AG04450 (cell line): ENCODE measurements around the gene RAB40C. TPM values are rescaled to one million over a fixed set of nuclear protein-coding genes. Genes with fewer than 3 reads are reported as not detected.
A peak's percentile ranks its signal among the peaks of the same experiment; 100 is the strongest.

Experiments
- CTCF ChIA-PET: fragments of 300-600, 350-600 bp; formaldehyde crosslinking; extraction: SDS; loops from one replicate; lab custom pipeline; 2022; ENCODE audit warnings: antibody characterized with exemption, inconsistent platforms; lab: Charles Lee
- POLR2A ChIA-PET: fragments of 350-600 bp; formaldehyde crosslinking; extraction: SDS; loops from one replicate; lab custom pipeline; 2021; ENCODE audit warnings: antibody characterized with exemption, inconsistent platforms; lab: Yijun Ruan, JAX
- DNase-seq: peaks from one replicate; pipeline ENCODE4 v3.0.0-alpha.2; 2011; ENCODE audit warnings: low read depth, low spot score
- H3K27ac ChIP-seq: one replicate; pipeline ENCODE4 v1.5.1; 2012; ENCODE audit warnings: low read depth, low read length, control low read depth
- H3K27me3 ChIP-seq: one replicate; pipeline ENCODE4 v1.6.0; 2012; ENCODE audit warnings: low read length; ENCODE audit not compliant: control insufficient read depth, insufficient read depth
- H3K4me3 ChIP-seq: 2 replicates; pipeline ENCODE4 v1.5.1; 2011; ENCODE audit warnings: mild to moderate bottlenecking, low read depth, low read length, control low read depth
- H3K9me3 ChIP-seq: 2 replicates; pipeline ENCODE4 v1.5.1; 2012; ENCODE audit warnings: low read length; ENCODE audit not compliant: control insufficient read depth, insufficient read depth
- polyA plus RNA-seq: library from polyadenylated mRNA; depleted of rRNA; stranded (reverse); fragments of >200 nt; gene quantifications from 2 replicates; pipeline ENCODE4 v1.2.3, GENCODE V29; 2011
- TF ChIP-seq, protein P1 (sequence below): IDR thresholded peaks from 2 replicates; pipeline ENCODE4 v1.5.1; 2011; ENCODE audit warnings: low read depth, low read length, control low read depth, inconsistent platforms

RAB40C gene
- polyA plus RNA-seq, 1 experiment: 4.2 TPM

DNA sequence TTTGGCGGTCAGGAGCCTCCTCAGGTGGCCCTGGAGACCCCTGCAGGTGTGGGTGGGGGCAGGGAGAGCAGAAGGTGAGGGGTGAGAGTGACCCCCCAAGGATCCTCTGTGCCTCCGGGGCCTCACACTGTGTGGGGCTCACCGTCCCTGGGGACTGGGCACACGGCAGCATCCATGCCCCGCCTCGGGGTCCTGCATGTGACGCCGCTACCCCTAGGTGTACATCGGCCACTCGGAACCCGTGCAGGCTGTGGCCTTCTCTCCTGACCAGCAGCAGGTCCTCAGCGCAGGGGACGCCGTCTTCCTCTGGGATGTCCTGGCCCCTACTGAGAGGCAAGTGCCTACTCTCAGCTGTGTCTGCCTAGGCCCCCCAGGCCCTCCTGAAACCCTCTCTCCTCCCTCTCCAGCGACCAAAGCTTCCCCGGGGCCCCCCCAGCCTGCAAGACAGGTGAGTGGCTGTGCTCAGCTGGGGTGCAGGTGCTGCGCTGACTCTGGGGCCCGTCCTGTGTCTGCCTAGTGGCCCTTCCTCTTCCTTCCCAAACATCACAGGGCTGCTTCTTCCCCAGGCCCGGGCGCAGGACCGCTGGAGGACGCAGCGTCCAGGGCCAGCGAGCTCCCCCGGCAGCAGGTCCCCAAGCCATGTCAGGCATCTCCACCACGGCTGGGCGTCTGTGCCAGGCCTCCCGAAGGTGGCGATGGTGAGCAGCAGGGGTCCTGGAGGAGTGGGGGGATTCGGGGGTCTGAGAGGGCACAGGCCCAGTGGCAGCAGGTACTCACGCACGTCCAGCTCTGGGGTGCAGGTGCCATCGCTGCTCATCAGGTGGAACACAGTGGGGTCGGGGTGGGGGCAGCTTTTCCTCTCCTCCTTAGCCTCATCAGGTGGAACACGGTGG, 69.1 kb downstream of the RAB40C start:
- CTCF ChIA-PET: no interaction called here
- H3K4me3 ChIP-seq: no peak overlapping the region
- POLR2A ChIA-PET: interaction anchor here (0.6 kb wide), 1 partner anchor 11 kb away, joined by 14 read pairs; no protein-coding TSS in a partner anchor
- no peak for DNase-seq
- H3K9me3 ChIP-seq: no peaks in the 10 kb centered on the region; the same call in 1 of the 2 replicates
- TF ChIP-seq, protein P1, sequence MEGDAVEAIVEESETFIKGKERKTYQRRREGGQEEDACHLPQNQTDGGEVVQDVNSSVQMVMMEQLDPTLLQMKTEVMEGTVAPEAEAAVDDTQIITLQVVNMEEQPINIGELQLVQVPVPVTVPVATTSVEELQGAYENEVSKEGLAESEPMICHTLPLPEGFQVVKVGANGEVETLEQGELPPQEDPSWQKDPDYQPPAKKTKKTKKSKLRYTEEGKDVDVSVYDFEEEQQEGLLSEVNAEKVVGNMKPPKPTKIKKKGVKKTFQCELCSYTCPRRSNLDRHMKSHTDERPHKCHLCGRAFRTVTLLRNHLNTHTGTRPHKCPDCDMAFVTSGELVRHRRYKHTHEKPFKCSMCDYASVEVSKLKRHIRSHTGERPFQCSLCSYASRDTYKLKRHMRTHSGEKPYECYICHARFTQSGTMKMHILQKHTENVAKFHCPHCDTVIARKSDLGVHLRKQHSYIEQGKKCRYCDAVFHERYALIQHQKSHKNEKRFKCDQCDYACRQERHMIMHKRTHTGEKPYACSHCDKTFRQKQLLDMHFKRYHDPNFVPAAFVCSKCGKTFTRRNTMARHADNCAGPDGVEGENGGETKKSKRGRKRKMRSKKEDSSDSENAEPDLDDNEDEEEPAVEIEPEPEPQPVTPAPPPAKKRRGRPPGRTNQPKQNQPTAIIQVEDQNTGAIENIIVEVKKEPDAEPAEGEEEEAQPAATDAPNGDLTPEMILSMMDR: no peak
- H3K27ac ChIP-seq: no peak overlapping the region
- H3K27me3 ChIP-seq: no peaks in the 10 kb centered on the region

DNA sequence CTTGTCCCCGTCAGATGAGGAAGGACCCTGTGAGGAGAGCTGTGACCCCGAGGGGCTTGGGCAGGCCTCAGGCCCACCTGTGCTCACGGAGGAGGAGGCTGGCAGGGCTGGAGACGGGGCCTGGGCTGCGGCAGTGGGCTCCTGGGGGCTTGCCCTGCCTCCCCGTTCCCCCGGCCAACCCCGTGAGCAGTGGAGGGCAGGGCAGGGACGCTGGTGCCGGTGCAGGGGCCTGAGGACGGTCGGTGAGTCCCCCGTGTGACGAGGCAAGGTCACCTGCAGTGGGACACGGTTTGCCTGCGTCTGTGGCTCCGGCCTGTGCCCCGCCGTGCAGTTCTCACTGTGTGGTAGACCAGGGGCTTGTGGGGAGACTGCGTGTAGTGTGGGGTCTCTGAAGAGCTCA, 69.8 kb downstream of the RAB40C start:
- TF ChIP-seq, protein P1: no peak
- Histone ChIP-seq H3K27ac (no peak overlapping the region), H3K27me3 (no peaks in the 10 kb centered on the region), H3K4me3 (no peak overlapping the region), H3K9me3 (no peaks in the 10 kb centered on the region; the same call in 1 of the 2 replicates)
- ChIA-PET CTCF (no interaction called here), POLR2A (no interaction called here)
- DNase-seq: no peak

DNA sequence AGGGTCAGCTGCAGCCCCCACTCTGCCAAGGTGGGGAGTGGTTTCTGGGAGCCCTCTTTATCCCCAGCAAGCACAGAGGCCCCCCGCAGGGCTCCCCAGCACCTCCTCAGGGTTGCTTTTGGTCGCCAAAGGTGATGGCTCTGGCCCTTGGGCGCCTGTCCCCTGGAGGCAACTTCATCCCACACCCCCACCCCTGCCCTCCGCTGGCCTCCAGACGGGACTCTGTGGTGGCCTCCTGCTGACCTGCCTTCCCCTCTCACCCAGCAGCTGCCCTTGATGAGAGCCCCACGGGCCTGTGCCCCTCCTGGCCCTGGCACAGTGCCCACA, 70.2 kb downstream of the RAB40C start:
- no peaks in the 10 kb centered on the region; the same call in 1 of the 2 replicates for H3K9me3 ChIP-seq
- no peak for DNase-seq
- ChIA-PET POLR2A (no interaction called here), CTCF (no interaction called here)
- TF ChIP-seq, protein P1: no peak
- H3K27ac ChIP-seq: no peak overlapping the region
- H3K27me3 ChIP-seq: no peaks in the 10 kb centered on the region
- H3K4me3 ChIP-seq: no peak overlapping the region

DNA sequence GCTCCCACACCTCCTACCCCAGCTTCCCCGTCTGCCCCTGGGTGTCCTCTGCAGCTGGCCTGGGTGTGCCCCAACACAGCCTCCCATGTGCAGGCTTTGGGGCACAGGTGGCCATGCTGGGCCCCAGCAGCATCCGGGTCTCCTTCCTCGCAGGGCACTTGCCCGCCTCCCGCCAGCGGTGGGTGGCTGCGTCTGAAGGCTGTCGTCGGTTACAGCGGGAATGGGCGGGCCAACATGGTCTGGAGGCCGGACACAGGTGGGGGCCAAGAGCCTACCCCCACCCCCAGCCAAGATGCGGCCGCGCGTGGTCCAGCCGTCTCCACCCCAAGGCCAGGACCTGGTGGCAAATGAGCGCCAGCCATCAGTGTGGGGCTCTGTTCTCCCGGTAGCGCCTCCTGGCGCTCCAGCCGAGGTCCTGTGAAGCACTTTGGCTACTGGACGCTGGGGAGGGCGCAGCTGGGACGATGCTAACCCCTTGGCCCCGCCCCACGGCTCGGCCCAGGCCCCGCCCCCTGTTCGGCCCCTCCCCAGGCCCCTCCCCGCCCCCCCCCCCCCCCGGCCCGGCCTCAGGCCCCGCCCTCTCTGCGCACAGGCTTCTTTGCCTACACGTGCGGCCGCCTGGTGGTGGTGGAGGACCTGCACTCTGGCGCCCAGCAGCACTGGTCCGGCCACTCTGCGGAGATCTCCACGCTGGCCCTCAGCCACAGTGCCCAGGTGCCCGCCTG, 70.8 kb downstream of the RAB40C start:
- ChIA-PET CTCF (interaction anchor here (1.0 kb wide), 1 partner anchor 16 kb away, joined by 3 read pairs; no protein-coding TSS in a partner anchor), POLR2A (interaction anchor here (0.7 kb wide), 1 partner anchor 73 kb away, joined by 3 read pairs; no protein-coding TSS in a partner anchor)
- peak; percentile 55 for DNase-seq
- Histone ChIP-seq H3K9me3 (no peaks in the 10 kb centered on the region; the same call in 1 of the 2 replicates), H3K27ac (peak overlapping the region; percentile 39), H3K27me3 (no peaks in the 10 kb centered on the region), H3K4me3 (no peak overlapping the region)
- TF ChIP-seq, protein P1: peak; percentile 50
